ENCODE results near the gene EMILIN1.

GRCh38 chr2:27095745-27096651 is 17.6 kb downstream of the EMILIN1 start:
- TF ChIP-seq CTCF (IDR thresholded peaks at IDR 0.05; ENCODE audit: low read depth, low read length, poor library complexity, severe bottlenecking): no peak
- TF ChIP-seq EZH2phosphoT487 (IDR thresholded peaks at IDR 0.05; ENCODE audit: borderline replicate concordance, low read length): no peak
